K562 (cell line): ENCODE measurements around the gene CLTC. TPM values are rescaled to one million over a fixed set of nuclear protein-coding genes. Genes with fewer than 3 reads are reported as not detected.

Experiments
- FIP1L1 ChIP-seq: fragments of 200-400 bp; formaldehyde crosslinking; IDR thresholded peaks from 2 replicates; pipeline ENCODE4 v1.6.1; 2018; ENCODE audit warnings: mild to moderate bottlenecking, low read depth, low read length; ENCODE audit not compliant: poor library complexity, severe bottlenecking
- FOXA3 ChIP-seq, 2 experiments: fragments of 450-650 bp in 1 of 2; sonication (generic) in 1 of 2; formaldehyde crosslinking; IDR thresholded peaks in 1 of 2; conservative IDR thresholded peaks in 1 of 2; 2 replicates each; pipeline versions ENCODE4 v1.4.0 to v1.8.0; 2020 to 2022; ENCODE audit warnings: mild to moderate bottlenecking in 2 of 2, missing genetic modification reagents in 1 of 2
- KAT8 ChIP-seq: fragments of 450-650 bp; IDR thresholded peaks from 2 replicates; pipeline ENCODE4 v1.6.1; 2016; ENCODE audit warnings: low read depth, mild to moderate bottlenecking
- POLR2G ChIP-seq: fragments of 200-400 bp; formaldehyde crosslinking; IDR thresholded peaks from 2 replicates; pipeline ENCODE4 v1.6.1; 2017; ENCODE audit warnings: low read depth, mild to moderate bottlenecking, antibody characterized with exemption, low read length, moderate library complexity
- RAD21 ChIP-seq, 2 experiments: fragments of 250-450 bp in 1 of 2; fragments of 450-650 bp in 1 of 2; sonication (Bioruptor Pico) in 1 of 2; formaldehyde crosslinking in 1 of 2; IDR thresholded peaks in 1 of 2; conservative IDR thresholded peaks in 1 of 2; 2 replicates each; pipeline versions ENCODE4 v1.4.0 to v1.8.0; 2020 to 2022; ENCODE audit warnings: mild to moderate bottlenecking in 2 of 2, moderate library complexity in 1 of 2
- RBM25 ChIP-seq: fragments of 200-400 bp; formaldehyde crosslinking; IDR thresholded peaks from 2 replicates; pipeline ENCODE4 v1.6.1; 2018; ENCODE audit warnings: low read length, low read depth, moderate library complexity; ENCODE audit not compliant: severe bottlenecking
- SIN3A ChIP-seq, 2 experiments: fragments of 150-350 bp in 1 of 2; IDR thresholded peaks; 2 replicates each; pipeline ENCODE4 v1.6.1; 2011 to 2016; ENCODE audit warnings: borderline replicate concordance in 2 of 2, low read depth in 2 of 2, low read length in 2 of 2, mild to moderate bottlenecking in 2 of 2, moderate library complexity in 2 of 2; ENCODE audit not compliant: control insufficient read depth in 1 of 2
- SMC3 ChIP-seq: conservative IDR thresholded peaks from 2 replicates; pipeline ENCODE4 v1.6.1; 2011; ENCODE audit warnings: low read depth, low read length, improper control_type of control experiment; ENCODE audit not compliant: insufficient read depth
- TAF9B ChIP-seq: fragments of 450-650 bp; IDR thresholded peaks from 2 replicates; pipeline ENCODE4 v1.6.1; 2018; ENCODE audit warnings: mild to moderate bottlenecking; ENCODE audit not compliant: partially characterized antibody
- ZNF274 ChIP-seq: IDR thresholded peaks from 2 replicates; pipeline ENCODE4 v1.6.1; 2011; ENCODE audit warnings: low read depth, mild to moderate bottlenecking, low read length, moderate library complexity, borderline replicate concordance
- ZNF408 ChIP-seq: fragments of 250-450 bp; sonication (Bioruptor Pico); IDR thresholded peaks from 2 replicates; pipeline ENCODE4 v1.4.0; 2020; ENCODE audit warnings: low read depth, mild to moderate bottlenecking, moderate library complexity
- ZNF77 ChIP-seq: fragments of 250-450 bp; sonication (Bioruptor Pico); IDR thresholded peaks from 2 replicates; pipeline ENCODE4 v1.5.0; 2020
- ZZZ3 ChIP-seq: fragments of 450-650 bp; IDR thresholded peaks from 2 replicates; pipeline ENCODE4 v1.6.1; 2016; ENCODE audit warnings: antibody characterized with exemption, mild to moderate bottlenecking, moderate library complexity
- polyA plus RNA-seq, 8 experiments: library from polyadenylated mRNA; depleted of rRNA in 4 of 8; stranded (reverse) in 5 of 8; unstranded in 3 of 8; fragments of >200 nt; fragmentation: Nextera tagmentation in 2 of 8; fragmentation: Illumina TruSeq in 1 of 8; extraction: Ambion mirVana in 2 of 8; extraction: Trizol in 1 of 8; gene quantifications; 2 replicates each; pipeline versions ENCODE4 v1.2.1 to v1.2.3, GENCODE V29; 2011 to 2014; ENCODE audit warnings: inconsistent platforms in 1 of 8, missing spikeins in 1 of 8
- total RNA-seq, 7 experiments: library from RNA; depleted of rRNA in 6 of 7; stranded (reverse); fragments of >200 nt in 6 of 7; fragmentation: Illumina TruSeq in 2 of 7; extraction: Trizol in 2 of 7; gene quantifications; 2 replicates each; pipeline versions ENCODE4 v1.2.1 to v1.2.3, GENCODE V29; 2011 to 2021; ENCODE audit warnings: low replicate concordance in 1 of 7
- TF ChIP-seq, protein P1 (sequence below): fragments of 450-650 bp; IDR thresholded peaks from 2 replicates; pipeline ENCODE4 v1.6.1; 2017; ENCODE audit warnings: mild to moderate bottlenecking, moderate library complexity
- TF ChIP-seq, protein P2 (sequence below), 3 experiments: IDR thresholded peaks in 2 of 3; conservative IDR thresholded peaks in 1 of 3; 2 replicates each; pipeline ENCODE4 v1.5.1; 2011 to 2012; ENCODE audit warnings: low read length in 3 of 3, mild to moderate bottlenecking in 3 of 3, control low read depth in 2 of 3, improper control_type of control experiment in 1 of 3, inconsistent platforms in 1 of 3, low read depth in 1 of 3, mixed read lengths in 1 of 3, moderate library complexity in 1 of 3; ENCODE audit not compliant: insufficient read depth in 2 of 3
- TF ChIP-seq, protein P3 (sequence below), 2 experiments: fragments of 200-800 bp in 1 of 2; sonication (Bioruptor generic) in 1 of 2; sonication (generic) in 1 of 2; formaldehyde crosslinking in 1 of 2; IDR thresholded peaks in 1 of 2; conservative IDR thresholded peaks in 1 of 2; 2 replicates each; pipeline versions ENCODE4 v1.5.0 to v1.6.1; 2016 to 2020; ENCODE audit warnings: missing compliant biosample characterization in 1 of 2, missing genetic modification characterization in 1 of 2, missing genetic modification reagents in 1 of 2
- TF ChIP-seq, protein P4 (sequence below): fragments of 450-650 bp; IDR thresholded peaks from 2 replicates; pipeline ENCODE4 v1.6.1; 2017; ENCODE audit warnings: antibody characterized with exemption

Gene CLTC
- total and polyA plus RNA-seq, 9 of the 15 experiments (the other 6 are each of a cell fraction or from before 2014, with no cell fraction given): 115 to 267 (median 174) TPM

DNA sequence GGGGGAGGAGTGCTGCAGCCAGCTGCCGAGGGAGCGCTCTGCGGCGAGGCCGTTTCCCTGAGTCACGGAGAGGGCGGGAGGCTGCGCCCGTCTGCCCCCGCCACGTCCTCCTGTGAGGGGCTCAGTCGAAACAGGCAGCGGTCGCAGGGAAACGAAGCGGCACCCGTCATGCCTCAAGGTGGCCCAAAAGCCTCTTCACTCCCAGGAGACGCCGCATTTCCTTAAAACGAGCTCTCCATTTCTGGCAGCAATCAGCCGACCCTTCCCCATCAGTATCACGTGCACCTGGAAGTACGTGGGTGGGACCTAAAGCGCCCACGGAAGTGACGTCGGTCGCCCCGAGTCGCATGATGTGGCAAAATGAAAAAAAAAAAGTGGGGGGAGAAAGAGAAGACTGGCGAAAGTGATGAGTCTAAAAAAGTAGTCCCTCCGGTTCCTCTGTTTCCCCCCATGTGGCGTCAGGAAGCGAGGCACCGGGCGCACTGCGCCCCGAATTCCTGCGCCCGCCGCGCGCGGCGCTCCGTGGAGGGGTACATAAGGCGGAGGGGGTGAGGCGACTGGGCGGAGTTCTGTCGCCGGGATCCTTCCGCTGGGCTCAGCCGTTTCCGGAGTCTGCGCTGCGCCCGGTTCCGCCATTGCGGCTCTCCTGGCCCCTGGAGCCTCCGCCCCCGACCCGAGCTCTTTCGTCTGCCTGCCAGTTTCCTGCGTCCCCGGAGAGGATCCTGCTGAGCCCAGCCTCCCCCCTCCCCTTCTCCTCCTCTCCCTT is at the start of gene CLTC (continued):
- TF ChIP-seq FIP1L1 (peak; percentile 99), ZNF77 (CRISPR knock-in tag) (no peak), ZNF408 (CRISPR knock-in tag) (no peak), FOXA3 (CRISPR knock-in tag; conservative IDR thresholded peaks at IDR 0.05 in 1 of 2, IDR thresholded peaks at IDR 0.05 in 1 of 2) (no peak; a peak in 1 of 4 replicates), RAD21 (CRISPR knock-in tag; conservative IDR thresholded peaks at IDR 0.05 in 1 of 2, IDR thresholded peaks at IDR 0.05 in 1 of 2) (peak in 1 of 2 experiments; percentile 19; a peak in 3 of 4 replicates), ZZZ3 (no peak; the same call in 1 of the 2 replicates), RBM25 (no peak), SIN3A (IDR thresholded peaks at IDR 0.05; ENCODE audit: borderline replicate concordance in 2 of 2, control insufficient read depth in 1 of 2, low read depth in 2 of 2, low read length in 2 of 2) (peak in 1 of 2 experiments; percentile 81; a peak in 3 of 4 replicates), KAT8 (no peak), SMC3 (no peak), POLR2G (peak; percentile 91), TAF9B (peak; percentile 97), ZNF274 (no peak; the same call in 1 of the 2 replicates)
- TF ChIP-seq, protein P1, sequence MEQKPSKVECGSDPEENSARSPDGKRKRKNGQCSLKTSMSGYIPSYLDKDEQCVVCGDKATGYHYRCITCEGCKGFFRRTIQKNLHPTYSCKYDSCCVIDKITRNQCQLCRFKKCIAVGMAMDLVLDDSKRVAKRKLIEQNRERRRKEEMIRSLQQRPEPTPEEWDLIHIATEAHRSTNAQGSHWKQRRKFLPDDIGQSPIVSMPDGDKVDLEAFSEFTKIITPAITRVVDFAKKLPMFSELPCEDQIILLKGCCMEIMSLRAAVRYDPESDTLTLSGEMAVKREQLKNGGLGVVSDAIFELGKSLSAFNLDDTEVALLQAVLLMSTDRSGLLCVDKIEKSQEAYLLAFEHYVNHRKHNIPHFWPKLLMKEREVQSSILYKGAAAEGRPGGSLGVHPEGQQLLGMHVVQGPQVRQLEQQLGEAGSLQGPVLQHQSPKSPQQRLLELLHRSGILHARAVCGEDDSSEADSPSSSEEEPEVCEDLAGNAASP: no peak
- TF ChIP-seq, protein P2, sequence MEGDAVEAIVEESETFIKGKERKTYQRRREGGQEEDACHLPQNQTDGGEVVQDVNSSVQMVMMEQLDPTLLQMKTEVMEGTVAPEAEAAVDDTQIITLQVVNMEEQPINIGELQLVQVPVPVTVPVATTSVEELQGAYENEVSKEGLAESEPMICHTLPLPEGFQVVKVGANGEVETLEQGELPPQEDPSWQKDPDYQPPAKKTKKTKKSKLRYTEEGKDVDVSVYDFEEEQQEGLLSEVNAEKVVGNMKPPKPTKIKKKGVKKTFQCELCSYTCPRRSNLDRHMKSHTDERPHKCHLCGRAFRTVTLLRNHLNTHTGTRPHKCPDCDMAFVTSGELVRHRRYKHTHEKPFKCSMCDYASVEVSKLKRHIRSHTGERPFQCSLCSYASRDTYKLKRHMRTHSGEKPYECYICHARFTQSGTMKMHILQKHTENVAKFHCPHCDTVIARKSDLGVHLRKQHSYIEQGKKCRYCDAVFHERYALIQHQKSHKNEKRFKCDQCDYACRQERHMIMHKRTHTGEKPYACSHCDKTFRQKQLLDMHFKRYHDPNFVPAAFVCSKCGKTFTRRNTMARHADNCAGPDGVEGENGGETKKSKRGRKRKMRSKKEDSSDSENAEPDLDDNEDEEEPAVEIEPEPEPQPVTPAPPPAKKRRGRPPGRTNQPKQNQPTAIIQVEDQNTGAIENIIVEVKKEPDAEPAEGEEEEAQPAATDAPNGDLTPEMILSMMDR (IDR thresholded peaks at IDR 0.05 in 2 of 3, conservative IDR thresholded peaks at IDR 0.05 in 1 of 3; ENCODE audit: insufficient read depth in 2 of 3, low read depth in 1 of 3, low read length in 3 of 3): no peak; a peak in 1 of 6 replicates
- TF ChIP-seq, protein P3, sequence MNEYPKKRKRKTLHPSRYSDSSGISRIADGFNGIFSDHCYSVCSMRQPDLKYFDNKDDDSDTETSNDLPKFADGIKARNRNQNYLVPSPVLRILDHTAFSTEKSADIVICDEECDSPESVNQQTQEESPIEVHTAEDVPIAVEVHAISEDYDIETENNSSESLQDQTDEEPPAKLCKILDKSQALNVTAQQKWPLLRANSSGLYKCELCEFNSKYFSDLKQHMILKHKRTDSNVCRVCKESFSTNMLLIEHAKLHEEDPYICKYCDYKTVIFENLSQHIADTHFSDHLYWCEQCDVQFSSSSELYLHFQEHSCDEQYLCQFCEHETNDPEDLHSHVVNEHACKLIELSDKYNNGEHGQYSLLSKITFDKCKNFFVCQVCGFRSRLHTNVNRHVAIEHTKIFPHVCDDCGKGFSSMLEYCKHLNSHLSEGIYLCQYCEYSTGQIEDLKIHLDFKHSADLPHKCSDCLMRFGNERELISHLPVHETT (CRISPR knock-in tag; conservative IDR thresholded peaks at IDR 0.05 in 1 of 2, IDR thresholded peaks at IDR 0.05 in 1 of 2): peak in 1 of 2 experiments; percentile 85; a peak in 1 of 4 replicates
- TF ChIP-seq, protein P4, sequence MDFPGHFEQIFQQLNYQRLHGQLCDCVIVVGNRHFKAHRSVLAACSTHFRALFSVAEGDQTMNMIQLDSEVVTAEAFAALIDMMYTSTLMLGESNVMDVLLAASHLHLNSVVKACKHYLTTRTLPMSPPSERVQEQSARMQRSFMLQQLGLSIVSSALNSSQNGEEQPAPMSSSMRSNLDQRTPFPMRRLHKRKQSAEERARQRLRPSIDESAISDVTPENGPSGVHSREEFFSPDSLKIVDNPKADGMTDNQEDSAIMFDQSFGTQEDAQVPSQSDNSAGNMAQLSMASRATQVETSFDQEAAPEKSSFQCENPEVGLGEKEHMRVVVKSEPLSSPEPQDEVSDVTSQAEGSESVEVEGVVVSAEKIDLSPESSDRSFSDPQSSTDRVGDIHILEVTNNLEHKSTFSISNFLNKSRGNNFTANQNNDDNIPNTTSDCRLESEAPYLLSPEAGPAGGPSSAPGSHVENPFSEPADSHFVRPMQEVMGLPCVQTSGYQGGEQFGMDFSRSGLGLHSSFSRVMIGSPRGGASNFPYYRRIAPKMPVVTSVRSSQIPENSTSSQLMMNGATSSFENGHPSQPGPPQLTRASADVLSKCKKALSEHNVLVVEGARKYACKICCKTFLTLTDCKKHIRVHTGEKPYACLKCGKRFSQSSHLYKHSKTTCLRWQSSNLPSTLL: no peak
